Esophagus muscularis mucosa (tissue), 3 donors: ENCODE measurements around the gene PPP2R5C.

Source experiments
- CTCF ChIP-seq, 3 experiments: fragments of 200-600 bp in 2 of 3; fragments of 450-650 bp in 1 of 3; sonication (generic) in 2 of 3; IDR thresholded peaks; one replicate each; pipeline ENCODE4 v1.5.1; 2017 to 2019; ENCODE audit warnings: antibody characterized with exemption in 3 of 3, mild to moderate bottlenecking in 2 of 3, moderate library complexity in 1 of 3
- POLR2AphosphoS5 ChIP-seq, 2 donors: sonication (generic); formaldehyde crosslinking; IDR thresholded peaks; one replicate each; pipeline ENCODE4 v1.6.1; 2017; ENCODE audit warnings: antibody characterized with exemption in 2 of 2

- TF ChIP-seq CTCF (IDR thresholded peaks at IDR 0.05): no peak
- no peak for TF ChIP-seq POLR2AphosphoS5 (IDR thresholded peaks at IDR 0.05)
Observed at GRCh38 chr14:101869217-101869616, 107.7 kb downstream of the PPP2R5C start.
